Skin epidermis (tissue), 12 donors: ENCODE results near the gene THNSL1.
A peak's percentile ranks its signal among the peaks of the same experiment; 100 is the strongest.

Experiments used
- H3K27ac ChIP-seq, 21 experiments: fragments of 200-600 bp; sonication (generic) in 11 of 21; one replicate each; pipeline ENCODE4 v1.5.0; 2020; ENCODE audit warnings: mild to moderate bottlenecking in 3 of 21, inconsistent platforms in 2 of 21, moderate library complexity in 2 of 21
- H3K4me3 ChIP-seq, 7 experiments: fragments of 200-600 bp; sonication (generic) in 2 of 7; one replicate each; pipeline ENCODE4 v1.5.0; 2020; ENCODE audit warnings: inconsistent platforms in 2 of 7, mild to moderate bottlenecking in 2 of 7, moderate library complexity in 1 of 7

Gene THNSL1

GRCh38 chr10:25049966-25050365 is 33.6 kb downstream of the THNSL1 start:
- Histone ChIP-seq H3K4me3 (no peak overlapping the region), H3K27ac (no peak overlapping the region)

GRCh38 chr10:25050402-25050801 is 34.0 kb downstream of the THNSL1 start:
- no peak overlapping the region for H3K4me3 ChIP-seq

GRCh38 chr10:25052012-25052411 is 35.6 kb downstream of the THNSL1 start:
- no peak overlapping the region for H3K27ac ChIP-seq
- no peak overlapping the region for H3K4me3 ChIP-seq

More at GRCh38 chr10:25050402-25050801, 34.0 kb downstream of the THNSL1 start:
- H3K27ac ChIP-seq: no peak overlapping the region

GRCh38 chr10:25056726-25057125 is 40.3 kb downstream of the THNSL1 start:
- no peak overlapping the region for H3K4me3 ChIP-seq
- no peak overlapping the region for H3K27ac ChIP-seq

- H3K4me3 ChIP-seq: no peak overlapping the region
- no peak overlapping the region for H3K27ac ChIP-seq
Observed at GRCh38 chr10:25057886-25058285, 41.5 kb downstream of the THNSL1 start.

GRCh38 chr10:25059990-25060389 is 43.6 kb downstream of the THNSL1 start:
- peak overlapping the region in 5 of 21 experiments; percentile 15 to 48 (median 42) for H3K27ac ChIP-seq
- H3K4me3 ChIP-seq: no peak overlapping the region

- no peak overlapping the region for H3K4me3 ChIP-seq
- H3K27ac ChIP-seq: peak overlapping the region in 4 of 21 experiments; percentile 14 to 78 (median 70)
Observed at GRCh38 chr10:25061125-25061524, 44.7 kb downstream of the THNSL1 start.

- Histone ChIP-seq H3K27ac (peak overlapping the region in 19 of 21 experiments; percentile 14 to 81 (median 70)), H3K4me3 (no peak overlapping the region)
Observed at GRCh38 chr10:25061711-25062449, 45.5 kb downstream of the THNSL1 start.

- no peak overlapping the region for H3K4me3 ChIP-seq
- H3K27ac ChIP-seq: peak overlapping the region in 4 of 21 experiments; percentile 12 to 79 (median 44)
Observed at GRCh38 chr10:25063157-25063556, 46.7 kb downstream of the THNSL1 start.

GRCh38 chr10:25063644-25064043 is 47.2 kb downstream of the THNSL1 start:
- Histone ChIP-seq H3K4me3 (no peak overlapping the region), H3K27ac (peak overlapping the region in 1 of 21 experiments; percentile 12)

- Histone ChIP-seq H3K27ac (no peak overlapping the region), H3K4me3 (no peak overlapping the region)
Observed at GRCh38 chr10:25064401-25064800, 48.0 kb downstream of the THNSL1 start.

GRCh38 chr10:25065761-25066476 is 49.5 kb downstream of the THNSL1 start:
- H3K27ac ChIP-seq: no peak overlapping the region
- H3K4me3 ChIP-seq: no peak overlapping the region

GRCh38 chr10:25068152-25069058 is 52.0 kb downstream of the THNSL1 start:
- H3K27ac ChIP-seq: peak overlapping the region in 3 of 21 experiments; percentile 31 to 58 (median 56)
- no peak overlapping the region for H3K4me3 ChIP-seq

GRCh38 chr10:25071227-25071626 is 54.8 kb downstream of the THNSL1 start:
- no peak overlapping the region for H3K27ac ChIP-seq
- H3K4me3 ChIP-seq: no peak overlapping the region

- no peak overlapping the region for H3K27ac ChIP-seq
- H3K4me3 ChIP-seq: no peak overlapping the region
Observed at GRCh38 chr10:25072786-25073185, 56.4 kb downstream of the THNSL1 start.

- no peak overlapping the region for H3K27ac ChIP-seq
- no peak overlapping the region for H3K4me3 ChIP-seq
Observed at GRCh38 chr10:25075825-25076224, 59.4 kb downstream of the THNSL1 start.
